ENCODE measurements around the gene C10orf90. TPM values are rescaled to one million over a fixed set of nuclear protein-coding genes. Genes with fewer than 3 reads are reported as not detected.

Gene C10orf90
- total RNA-seq, 2 experiments from 2014 or later = not detected

DNA sequence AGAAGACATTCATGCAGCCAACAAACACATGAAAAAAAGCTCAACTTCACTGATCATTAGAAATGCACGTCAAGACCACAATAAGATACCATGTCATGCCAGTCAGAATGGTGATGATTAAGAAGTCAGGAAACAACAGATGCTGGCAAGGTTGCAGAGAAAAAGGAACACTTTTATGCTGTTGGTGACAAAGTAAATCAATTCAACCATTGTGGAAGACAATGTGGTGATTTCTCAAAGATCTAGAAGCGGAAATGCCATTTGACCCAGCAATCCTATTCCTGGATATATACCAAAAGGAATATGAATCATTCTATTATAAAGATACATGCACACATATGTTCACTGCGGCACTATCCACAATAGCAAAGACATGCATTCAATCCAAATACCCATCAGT is 77.6 kb downstream of the C10orf90 start:
- Mint-ChIP-seq H3K36me3 (no peaks in the 10 kb centered on the region), H3K27me3 (no peaks in the 10 kb centered on the region), H3K4me3 (no peak overlapping the region), H3K4me1 (no peaks in the 10 kb centered on the region), H3K9me3 (no peaks in the 10 kb centered on the region), H3K27ac (no peak overlapping the region)
- no peak for DNase-seq

DNA sequence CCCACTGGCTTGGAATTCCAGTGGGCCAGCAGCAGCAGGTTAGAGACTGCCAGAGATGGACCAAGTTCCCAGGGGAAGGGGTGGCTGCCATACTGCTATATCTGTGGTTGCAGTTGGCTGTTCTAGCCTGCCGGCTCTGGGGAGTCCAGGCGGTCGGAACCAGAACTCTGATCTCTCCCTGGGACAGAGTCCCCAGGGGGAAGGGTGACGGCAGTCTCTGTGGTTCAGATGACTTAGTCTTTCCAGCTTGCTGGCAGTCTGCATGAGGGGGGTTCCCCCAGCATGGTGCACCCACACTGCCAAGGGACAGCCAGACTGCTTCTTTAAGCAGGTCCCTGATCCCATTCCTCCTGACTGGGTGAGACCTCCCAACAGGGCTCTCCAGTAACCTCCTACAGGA is 82.5 kb downstream of the C10orf90 start:
- Mint-ChIP-seq H3K27ac (no peak overlapping the region), H3K36me3 (no peaks in the 10 kb centered on the region), H3K27me3 (no peaks in the 10 kb centered on the region), H3K4me1 (no peaks in the 10 kb centered on the region), H3K4me3 (no peak overlapping the region), H3K9me3 (no peaks in the 10 kb centered on the region)
- no peak for DNase-seq

DNA sequence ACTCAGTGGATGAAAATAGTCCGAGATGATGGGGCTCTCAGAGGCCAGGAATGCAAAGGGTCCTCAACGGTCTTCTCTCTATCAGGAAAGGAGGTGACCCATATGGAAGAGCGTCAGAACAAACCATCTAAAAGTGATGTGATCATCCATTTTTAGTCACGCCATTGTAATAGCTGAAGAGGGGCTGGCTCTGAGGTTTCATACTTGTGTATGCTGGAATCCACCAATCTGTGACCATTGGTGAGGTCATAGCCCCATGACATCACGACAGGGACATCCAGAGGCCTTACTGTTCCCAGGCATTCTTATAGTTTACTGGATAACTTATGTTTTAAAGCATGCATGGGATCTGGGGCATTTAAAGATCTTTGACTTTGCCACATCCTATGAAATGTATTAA is 83.6 kb downstream of the C10orf90 start:
- no peaks in the 10 kb centered on the region for H3K9me3 Mint-ChIP-seq
- no peaks in the 10 kb centered on the region for H3K4me1 Mint-ChIP-seq
- H3K27ac Mint-ChIP-seq = no peak overlapping the region
- H3K4me3 Mint-ChIP-seq = no peak overlapping the region
- no peak for DNase-seq
- H3K27me3 Mint-ChIP-seq = no peaks in the 10 kb centered on the region
- no peaks in the 10 kb centered on the region for H3K36me3 Mint-ChIP-seq

DNA sequence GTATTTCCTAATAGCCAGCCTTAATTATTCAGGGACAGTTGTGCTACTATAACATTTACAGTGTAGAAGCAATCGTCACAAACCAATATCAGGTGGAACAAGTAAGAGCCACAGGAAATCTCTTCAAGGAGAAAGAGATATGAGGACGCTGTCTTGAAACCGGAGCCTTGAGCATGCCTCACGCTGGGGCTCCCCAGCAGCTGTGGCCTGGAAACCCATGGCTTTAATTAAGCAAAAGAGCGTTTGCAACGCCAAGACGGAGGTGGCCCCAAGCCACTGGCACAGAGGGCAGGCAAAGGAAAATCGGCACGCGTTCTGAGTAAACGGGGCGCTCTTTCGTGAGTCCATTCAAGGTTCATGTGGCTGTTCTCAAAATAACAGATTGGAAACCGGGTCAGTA is 84.4 kb downstream of the C10orf90 start:
- H3K9me3 Mint-ChIP-seq = no peaks in the 10 kb centered on the region
- DNase-seq = no peak
- H3K36me3 Mint-ChIP-seq = no peaks in the 10 kb centered on the region
- no peak overlapping the region for H3K4me3 Mint-ChIP-seq
- H3K4me1 Mint-ChIP-seq = no peaks in the 10 kb centered on the region
- H3K27ac Mint-ChIP-seq = no peak overlapping the region
- no peaks in the 10 kb centered on the region for H3K27me3 Mint-ChIP-seq

DNA sequence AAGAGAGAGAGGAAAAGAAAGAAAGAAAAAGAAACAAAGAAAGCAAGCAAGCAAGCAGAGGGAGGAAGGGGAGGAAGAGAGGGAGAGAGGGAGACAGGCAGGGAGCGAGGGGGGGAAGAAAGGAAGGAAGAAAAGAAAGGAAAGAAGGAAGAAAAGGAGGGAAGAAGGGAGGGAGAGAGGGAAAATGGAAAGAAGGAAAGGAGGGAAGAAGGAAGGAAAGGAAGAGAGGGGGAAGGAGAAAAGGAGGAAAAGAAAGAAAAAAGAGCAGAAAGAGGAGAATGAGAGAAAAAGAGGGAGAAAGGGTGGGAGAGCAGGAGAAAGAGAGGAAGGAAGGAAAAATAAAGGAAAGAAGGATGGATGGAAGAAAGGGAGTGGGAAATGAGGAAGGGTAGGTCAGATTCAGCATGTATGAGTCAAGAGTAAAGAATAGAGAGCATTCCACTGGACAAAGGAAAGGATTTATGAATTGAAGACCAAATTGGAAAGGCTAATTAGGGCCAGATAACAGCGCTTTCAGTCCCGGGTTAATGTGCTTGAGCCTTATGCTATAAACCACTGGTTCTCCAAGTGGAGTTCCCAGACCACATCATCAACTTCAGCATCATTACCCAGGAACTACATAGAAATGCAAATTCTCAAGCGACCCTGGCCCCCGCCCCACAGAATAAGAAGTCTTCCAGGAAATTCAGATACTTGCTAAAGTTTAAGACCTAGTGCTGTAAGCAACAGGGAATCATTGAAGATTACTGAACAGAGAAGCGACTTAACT is 85.1 kb downstream of the C10orf90 start:
- no peaks in the 10 kb centered on the region for H3K27me3 Mint-ChIP-seq
- no peaks in the 10 kb centered on the region for H3K4me1 Mint-ChIP-seq
- no peak for DNase-seq
- no peaks in the 10 kb centered on the region for H3K36me3 Mint-ChIP-seq
- no peak overlapping the region for H3K4me3 Mint-ChIP-seq
- no peak overlapping the region for H3K27ac Mint-ChIP-seq
- no peaks in the 10 kb centered on the region for H3K9me3 Mint-ChIP-seq

DNA sequence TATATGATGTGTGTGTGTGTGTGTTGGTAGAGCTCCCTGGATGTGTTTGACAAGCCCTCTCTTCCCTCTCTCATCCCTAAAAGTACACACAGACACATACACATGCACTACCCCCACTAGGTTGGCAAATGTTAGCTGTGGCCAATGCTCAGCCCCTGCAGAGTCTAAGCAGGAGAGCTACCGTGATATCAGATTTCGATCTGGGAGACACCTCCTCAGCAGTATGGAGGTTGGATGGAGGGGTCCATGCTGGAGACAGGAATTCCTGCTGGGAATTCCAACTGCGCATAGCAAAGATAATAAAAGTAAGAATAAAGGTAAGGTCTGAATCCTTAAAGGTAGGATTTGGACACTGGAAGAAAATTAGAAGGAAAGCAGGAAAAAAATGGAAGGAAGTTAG is 85.7 kb downstream of the C10orf90 start:
- Mint-ChIP-seq H3K27ac (no peak overlapping the region), H3K36me3 (no peaks in the 10 kb centered on the region), H3K9me3 (no peaks in the 10 kb centered on the region), H3K4me3 (no peak overlapping the region), H3K4me1 (no peaks in the 10 kb centered on the region), H3K27me3 (no peaks in the 10 kb centered on the region)
- DNase-seq = no peak

DNA sequence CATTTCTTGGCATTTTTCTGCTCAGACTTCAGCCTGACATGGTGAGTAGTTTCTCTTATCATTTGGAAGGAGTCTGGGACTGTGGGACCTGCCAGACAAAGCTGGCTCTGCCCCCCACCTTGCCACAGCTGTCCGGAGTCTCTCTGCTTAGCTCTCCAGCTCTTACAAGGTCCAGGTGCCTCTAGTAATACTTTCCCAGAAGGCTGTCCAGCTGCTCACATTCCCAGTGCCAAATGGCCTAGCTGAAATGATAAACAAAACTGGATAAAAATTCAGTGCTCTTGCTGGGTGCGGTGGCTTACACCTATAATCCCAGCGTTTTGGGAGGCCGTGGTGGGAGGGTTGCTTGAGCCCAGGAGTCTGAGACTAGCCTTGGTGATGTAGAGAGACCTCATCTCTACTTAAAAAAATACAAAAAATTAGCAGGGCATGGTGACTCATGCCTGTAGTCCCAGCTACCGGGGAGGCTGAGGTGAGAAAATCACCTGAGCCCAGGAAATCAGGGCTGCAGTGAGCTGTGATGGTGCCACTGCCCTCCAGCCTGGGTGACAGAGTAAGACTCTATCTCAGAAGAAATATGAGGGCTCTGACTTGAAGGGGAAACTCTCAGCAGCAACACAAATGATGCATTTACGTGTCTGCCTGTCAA is 86.8 kb downstream of the C10orf90 start:
- Mint-ChIP-seq H3K27me3 (no peaks in the 10 kb centered on the region), H3K4me3 (no peak overlapping the region), H3K27ac (no peak overlapping the region), H3K9me3 (no peaks in the 10 kb centered on the region), H3K4me1 (no peaks in the 10 kb centered on the region), H3K36me3 (no peaks in the 10 kb centered on the region)
- DNase-seq = no peak

DNA sequence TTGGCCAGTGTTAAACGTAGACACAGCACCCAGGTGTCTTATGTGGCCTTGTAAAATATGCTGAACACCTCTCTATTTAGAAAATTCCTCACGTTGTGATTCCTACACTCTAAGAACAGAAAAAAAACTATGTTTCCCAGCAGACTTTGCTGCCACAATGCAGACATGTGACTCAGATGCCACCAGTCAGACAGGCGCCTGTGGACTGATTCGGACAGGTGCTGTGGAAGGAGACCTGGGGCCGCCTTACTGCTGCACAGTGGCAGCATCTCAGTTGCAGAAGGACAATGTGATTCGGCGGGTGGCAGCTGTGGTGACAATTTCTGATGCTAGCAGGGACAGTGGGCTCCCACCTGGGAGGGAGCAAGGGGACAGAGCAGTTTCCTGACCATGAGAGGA is 88.8 kb downstream of the C10orf90 start:
- H3K27ac Mint-ChIP-seq = no peak overlapping the region
- DNase-seq = no peak
- no peaks in the 10 kb centered on the region for H3K4me1 Mint-ChIP-seq
- H3K9me3 Mint-ChIP-seq = no peaks in the 10 kb centered on the region
- H3K27me3 Mint-ChIP-seq = no peaks in the 10 kb centered on the region
- H3K36me3 Mint-ChIP-seq = no peaks in the 10 kb centered on the region
- no peak overlapping the region for H3K4me3 Mint-ChIP-seq

DNA sequence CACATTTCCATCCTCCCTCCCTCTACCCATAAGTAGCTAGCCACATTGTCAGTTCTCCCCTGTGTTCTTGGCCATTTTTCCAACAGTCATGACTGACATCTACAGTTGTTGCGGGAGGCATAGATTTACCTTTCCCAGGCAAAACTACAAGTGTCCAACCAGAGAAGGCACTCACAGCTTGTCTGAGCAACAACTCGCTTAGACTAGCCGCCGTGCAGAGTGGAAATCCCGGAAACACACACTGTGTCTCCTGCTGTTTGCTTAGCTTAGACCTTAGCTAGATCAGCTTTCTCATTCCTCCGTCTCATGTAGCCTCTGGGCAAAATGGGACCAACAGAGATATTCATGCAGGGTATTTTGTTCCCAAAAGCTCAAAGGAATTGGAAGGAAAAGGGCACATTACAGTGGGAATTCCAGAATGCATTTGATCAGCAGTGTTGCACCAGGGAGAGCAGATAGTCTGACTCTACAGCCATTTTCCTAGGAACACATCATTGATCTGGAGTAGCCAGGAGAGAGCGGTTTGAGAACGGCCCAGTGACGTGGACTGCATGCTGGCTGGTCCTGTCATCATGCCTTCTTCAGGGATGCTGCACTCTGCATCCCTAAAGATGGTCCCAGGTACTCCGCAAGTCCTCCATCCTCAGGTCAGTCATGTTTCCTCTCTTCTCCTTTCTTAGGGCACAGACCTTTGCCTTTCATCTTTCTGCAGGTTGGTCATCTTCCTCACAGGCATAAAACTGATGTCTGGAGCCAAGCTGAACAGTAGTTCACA is 89.4 kb downstream of the C10orf90 start:
- Mint-ChIP-seq H3K27ac (no peak overlapping the region), H3K9me3 (no peaks in the 10 kb centered on the region), H3K36me3 (no peaks in the 10 kb centered on the region), H3K27me3 (no peaks in the 10 kb centered on the region), H3K4me3 (no peak overlapping the region), H3K4me1 (no peaks in the 10 kb centered on the region)
- no peak for DNase-seq

DNA sequence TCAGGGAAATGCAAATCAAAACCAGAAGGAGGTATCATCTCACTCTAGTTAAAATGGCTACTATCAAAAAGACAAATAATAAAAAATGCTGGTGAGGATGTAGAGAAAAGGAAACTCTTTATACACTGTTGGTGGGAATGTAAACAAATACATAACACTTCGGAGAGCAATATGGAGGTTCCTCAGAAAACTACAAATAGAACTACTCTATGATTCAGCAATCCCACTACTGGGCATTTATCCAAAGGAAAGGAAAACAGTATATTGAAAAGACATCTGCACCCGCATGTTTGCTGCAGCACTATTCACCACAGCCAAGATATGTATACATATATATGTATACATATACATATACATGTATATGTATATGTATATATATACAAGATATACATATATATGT is 94.2 kb downstream of the C10orf90 start:
- Mint-ChIP-seq H3K4me1 (no peaks in the 10 kb centered on the region), H3K9me3 (no peaks in the 10 kb centered on the region), H3K27ac (no peak overlapping the region), H3K4me3 (no peak overlapping the region), H3K36me3 (no peaks in the 10 kb centered on the region), H3K27me3 (no peaks in the 10 kb centered on the region)
- no peak for DNase-seq

DNA sequence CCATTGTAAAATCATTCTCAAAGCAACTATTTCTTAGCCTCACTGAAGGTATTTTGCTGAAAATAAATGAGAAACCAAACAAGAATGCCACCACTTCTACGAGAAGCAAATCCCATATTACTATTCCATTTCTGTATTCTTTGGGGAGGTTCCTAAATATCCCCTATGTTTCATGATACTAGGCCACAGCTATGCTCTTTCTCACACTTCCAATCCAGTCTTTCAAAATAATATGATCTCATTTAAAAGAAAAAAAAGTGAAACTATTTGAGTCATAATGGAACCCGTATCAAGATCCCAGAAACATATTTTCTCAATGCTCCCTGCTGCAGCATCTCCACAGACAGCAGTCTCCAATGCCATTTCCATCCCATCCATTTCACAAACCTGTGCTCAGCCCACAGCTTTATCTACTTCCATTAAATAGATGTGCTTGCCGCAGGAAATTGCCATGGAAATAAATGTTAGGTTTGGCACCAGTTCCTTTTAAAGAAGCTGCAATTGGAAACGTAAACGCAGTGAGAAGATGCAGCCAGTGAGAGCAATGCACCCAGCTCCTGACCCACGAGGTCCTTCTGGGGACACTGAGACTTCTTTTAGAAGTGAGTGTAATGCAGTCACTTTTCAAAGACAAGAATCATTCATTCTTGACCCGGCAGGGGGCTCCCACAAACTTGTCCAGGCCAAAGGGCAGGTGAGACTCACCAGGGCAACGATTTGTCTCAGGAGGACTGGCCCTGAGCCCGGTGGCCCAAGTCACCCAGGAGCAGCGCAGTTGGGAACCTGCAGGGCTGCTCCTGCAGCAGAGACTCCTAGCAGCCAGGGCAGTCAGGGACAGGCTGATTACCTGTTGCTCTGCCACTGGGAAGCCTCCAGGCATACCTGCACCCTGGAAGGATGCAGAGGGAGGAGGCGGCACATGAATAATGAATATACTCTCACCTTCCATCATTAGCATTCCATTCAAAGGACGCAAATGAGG is 99.6 kb downstream of the C10orf90 start:
- H3K36me3 Mint-ChIP-seq = no peaks in the 10 kb centered on the region
- H3K4me1 Mint-ChIP-seq = no peaks in the 10 kb centered on the region
- no peaks in the 10 kb centered on the region for H3K27me3 Mint-ChIP-seq
- no peaks in the 10 kb centered on the region for H3K9me3 Mint-ChIP-seq
- DNase-seq = no peak
- H3K27ac Mint-ChIP-seq = no peak overlapping the region
- no peak overlapping the region for H3K4me3 Mint-ChIP-seq

DNA sequence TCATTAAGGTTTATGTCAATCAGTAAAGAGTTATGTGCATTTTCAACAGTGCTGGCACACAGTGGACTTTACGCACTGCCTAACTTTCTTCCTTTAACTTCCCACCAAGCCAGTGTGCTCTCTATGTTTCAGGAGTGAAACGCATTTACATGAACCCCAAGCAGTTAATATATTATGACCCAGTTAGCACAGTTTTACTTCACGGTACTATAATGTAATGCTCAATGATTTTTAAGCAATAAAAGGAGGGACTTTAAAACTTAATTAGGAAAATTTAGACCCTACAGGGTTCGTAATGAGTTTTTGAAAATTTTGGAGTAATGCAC is 100.3 kb downstream of the C10orf90 start:
- H3K9me3 Mint-ChIP-seq = no peaks in the 10 kb centered on the region
- H3K27ac Mint-ChIP-seq = no peak overlapping the region
- no peaks in the 10 kb centered on the region for H3K27me3 Mint-ChIP-seq
- no peak for DNase-seq
- H3K4me3 Mint-ChIP-seq = no peak overlapping the region
- no peaks in the 10 kb centered on the region for H3K4me1 Mint-ChIP-seq
- no peaks in the 10 kb centered on the region for H3K36me3 Mint-ChIP-seq

DNA sequence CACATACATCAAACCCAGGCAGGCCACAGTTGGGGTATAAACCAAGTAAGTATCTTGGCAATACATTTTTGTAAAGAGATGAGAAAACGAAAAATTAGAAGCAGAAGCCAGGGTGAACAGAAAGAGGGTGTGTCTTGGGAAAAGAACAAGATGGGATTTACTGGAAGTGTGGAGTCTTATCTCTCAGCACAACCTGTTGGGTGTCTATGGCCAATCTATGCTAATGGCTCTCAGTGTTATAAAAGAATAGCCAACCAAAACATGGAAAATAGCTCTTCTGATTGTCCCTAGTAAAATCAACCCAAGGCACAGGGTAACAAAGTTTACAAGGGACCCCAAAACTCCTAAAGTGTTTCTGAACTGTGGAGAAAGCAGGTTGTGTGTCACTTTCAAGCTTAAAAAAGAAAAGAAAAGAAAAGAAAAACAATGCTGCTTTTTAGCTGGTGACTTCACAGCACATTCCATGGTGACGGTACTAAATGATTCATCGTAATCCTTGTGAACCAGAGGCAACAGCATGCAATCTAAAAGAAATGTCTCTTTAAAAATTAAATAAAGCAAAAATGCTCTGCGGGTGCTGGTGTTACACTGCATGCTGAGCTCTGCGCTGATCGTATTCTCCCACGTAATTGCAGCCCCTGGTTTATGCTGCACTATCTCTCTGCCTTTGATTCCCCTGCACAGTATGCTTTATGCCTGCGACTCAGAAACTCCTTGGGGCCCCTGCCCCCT is 100.8 kb downstream of the C10orf90 start:
- H3K9me3 Mint-ChIP-seq = no peaks in the 10 kb centered on the region
- no peaks in the 10 kb centered on the region for H3K36me3 Mint-ChIP-seq
- DNase-seq = no peak
- H3K4me3 Mint-ChIP-seq = no peak overlapping the region
- no peaks in the 10 kb centered on the region for H3K4me1 Mint-ChIP-seq
- H3K27me3 Mint-ChIP-seq = no peaks in the 10 kb centered on the region
- no peak overlapping the region for H3K27ac Mint-ChIP-seq

DNA sequence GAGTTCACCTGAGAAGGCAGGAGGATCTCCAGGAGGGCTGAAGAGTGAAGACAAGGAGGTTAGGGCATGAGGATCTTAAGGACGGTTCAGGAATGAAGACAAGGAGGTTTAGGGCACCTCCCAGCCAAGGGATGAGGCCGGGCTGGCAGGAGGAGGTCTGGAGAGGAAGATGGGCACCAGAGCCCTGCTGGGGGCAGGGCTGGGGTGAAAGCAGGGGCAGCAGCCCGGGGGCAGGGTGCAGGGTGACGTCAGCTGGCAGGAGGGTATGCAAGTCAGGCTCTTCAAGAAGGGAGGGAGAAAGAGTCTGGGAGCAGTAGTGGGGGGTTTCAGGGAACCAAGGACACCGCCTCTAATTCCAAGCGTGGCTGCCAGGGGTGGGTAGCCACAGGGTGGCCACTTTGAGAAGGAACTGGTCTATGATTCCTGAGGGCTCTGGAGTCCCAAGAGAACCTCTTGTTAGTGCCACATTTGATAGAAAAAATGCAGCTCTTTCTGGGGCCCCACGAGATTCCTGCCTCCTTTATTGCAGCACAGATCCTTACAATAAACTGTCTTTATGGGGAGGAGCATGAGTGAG is 101.6 kb downstream of the C10orf90 start:
- H3K4me1 Mint-ChIP-seq = no peaks in the 10 kb centered on the region
- peaks cover 1% of the 10 kb centered on the region for H3K9me3 Mint-ChIP-seq

More for the DNA sequence above, 101.6 kb downstream of the C10orf90 start:
- no peak overlapping the region for H3K27ac Mint-ChIP-seq
- no peak overlapping the region for H3K4me3 Mint-ChIP-seq
- no peaks in the 10 kb centered on the region for H3K27me3 Mint-ChIP-seq
- no peak for DNase-seq
- H3K36me3 Mint-ChIP-seq = no peaks in the 10 kb centered on the region

All from activated naive CD8-positive, alpha-beta T cell treated with anti-CD3 and anti-CD28 coated beads for 36 hours (primary cell).